GM12878 (cell line): ENCODE data around the gene TRMT1. TPM values are rescaled to one million over a fixed set of nuclear protein-coding genes. Genes with fewer than 3 reads are reported as not detected.
A peak's percentile ranks its signal among the peaks of the same experiment; 100 is the strongest.

Experiments
- ATAC-seq: fragments of 200-7000 bp; cut with Tn5 transposase; 3 replicates; pipeline ENCODE4 v1.9.1; 2020; ENCODE audit warnings: mild to moderate bottlenecking, moderate library complexity
- BruUV-seq: library from RNA; stranded (reverse); fragments of 400-500 nt; replicated peaks from 2 replicates; lab custom pipeline; 2021; lab: Mats Ljungman, UMichigan
- CTCF ChIA-PET: fragments of 300-600 bp; sonication (Branson Sonifier 250); formaldehyde crosslinking; extraction: SDS; loops from one replicate; lab custom pipeline; 2021; ENCODE audit warnings: inconsistent platforms; lab: Yijun Ruan, JAX
- POLR2A ChIA-PET: fragments of 350-600 bp; formaldehyde crosslinking; extraction: SDS; loops from one replicate; lab custom pipeline; 2021; ENCODE audit warnings: inconsistent platforms; lab: Charles Lee
- RAD21 ChIA-PET: fragments of 300-600 bp; sonication (Branson Sonifier 250); formaldehyde crosslinking; loops from one replicate; lab custom pipeline; 2023; ENCODE audit warnings: antibody characterized with exemption; ENCODE audit not compliant: unreplicated experiment; lab: Charles Lee
- SMC1A ChIA-PET: fragments of 300-600 bp; sonication (Branson Sonifier 250); formaldehyde crosslinking; loops from one replicate; lab custom pipeline; 2023; ENCODE audit not compliant: unreplicated experiment, uncharacterized antibody; lab: Charles Lee
- DNase-seq: peaks from one replicate; pipeline ENCODE4 v3.0.0-alpha.2; 2011; ENCODE audit warnings: low read depth, low spot score
- FAIRE-seq: peaks from 3 replicates; lab custom pipeline; 2011; peaks lifted over from hg19 to GRCh38; lab: Jason Lieb, UNC
- H2AFZ ChIP-seq: 2 replicates; pipeline ENCODE4 v1.6.0; 2011; ENCODE audit warnings: low read depth, low read length, control low read depth; ENCODE audit not compliant: control insufficient read depth
- H3K27ac ChIP-seq: 2 replicates; pipeline ENCODE4 v1.5.1; 2011; ENCODE audit warnings: control low read depth; ENCODE audit not compliant: control insufficient read depth, insufficient read depth
- H3K27me3 ChIP-seq, 2 experiments: replicated peaks in 1 of 2; 2 replicates each; pipeline versions ENCODE4 v1.6.0 to v1.6.1; 2011; ENCODE audit warnings: low read length in 1 of 2; ENCODE audit not compliant: control insufficient read depth in 2 of 2, insufficient read depth in 2 of 2
- H3K36me3 ChIP-seq, 2 experiments: 2 replicates each; pipeline ENCODE4 v1.5.1; 2011; ENCODE audit warnings: low read length in 1 of 2; ENCODE audit not compliant: control insufficient read depth in 2 of 2, insufficient read depth in 2 of 2
- H3K4me1 ChIP-seq: 2 replicates; pipeline ENCODE4 v1.6.1; 2011; ENCODE audit warnings: mild to moderate bottlenecking, low read length, moderate library complexity, mixed read lengths; ENCODE audit not compliant: control insufficient read depth, insufficient read depth
- H3K4me2 ChIP-seq: 2 replicates; pipeline ENCODE4 v1.6.0; 2011; ENCODE audit warnings: control low read depth; ENCODE audit not compliant: control insufficient read depth, insufficient read depth
- H3K4me3 ChIP-seq: fragments of 200-600 bp; sonication (generic); 2 replicates; pipeline ENCODE4 v1.5.1; 2016
- H3K79me2 ChIP-seq: 2 replicates; pipeline ENCODE4 v1.6.0; 2011; ENCODE audit warnings: low read length; ENCODE audit not compliant: control insufficient read depth, insufficient read depth
- H3K9ac ChIP-seq: 2 replicates; pipeline ENCODE4 v1.8.0; 2011; ENCODE audit warnings: low read length, control low read depth, mixed read lengths; ENCODE audit not compliant: control insufficient read depth, insufficient read depth
- H3K9me3 ChIP-seq: replicated peaks from 3 replicates; pipeline ENCODE4 v1.5.1; 2011; ENCODE audit warnings: mild to moderate bottlenecking, low read length; ENCODE audit not compliant: control insufficient read depth, insufficient read depth
- H4K20me1 ChIP-seq: 2 replicates; pipeline ENCODE4 v1.6.0; 2011; ENCODE audit not compliant: control insufficient read depth, insufficient read depth
- BHLHE40 ChIP-seq, 2 experiments: fragments of 450-650 bp in 1 of 2; IDR thresholded peaks; 2 replicates each; pipeline ENCODE4 v1.6.1; 2011 to 2017; ENCODE audit warnings: low read depth in 2 of 2, borderline replicate concordance in 1 of 2, improper control_type of control experiment in 1 of 2, low read length in 1 of 2, mild to moderate bottlenecking in 1 of 2
- HCFC1 ChIP-seq: fragments of 150-350 bp; IDR thresholded peaks from 2 replicates; pipeline ENCODE4 v1.6.1; 2014; ENCODE audit warnings: low read length
- HDGF ChIP-seq: fragments of 450-650 bp; IDR thresholded peaks from 2 replicates; pipeline ENCODE4 v1.6.1; 2016; ENCODE audit warnings: antibody characterized with exemption
- NFYA ChIP-seq: IDR thresholded peaks from 2 replicates; pipeline ENCODE4 v1.6.1; 2011; ENCODE audit warnings: low read depth, mild to moderate bottlenecking, low read length, improper control_type of control experiment, borderline replicate concordance
- NRF1 ChIP-seq: conservative IDR thresholded peaks from 2 replicates; pipeline ENCODE4 v1.6.1; 2011; ENCODE audit warnings: mild to moderate bottlenecking, low read depth, low read length, improper control_type of control experiment
- POLR2A ChIP-seq: IDR thresholded peaks from 2 replicates; pipeline ENCODE4 v1.6.1; 2011; ENCODE audit warnings: low read depth, mild to moderate bottlenecking, low read length
- RUNX3 ChIP-seq: IDR thresholded peaks from 2 replicates; pipeline ENCODE4 v1.6.1; 2012; ENCODE audit warnings: low read length, inconsistent platforms
- SPI1 ChIP-seq: IDR thresholded peaks from 2 replicates; pipeline ENCODE4 v1.6.1; 2011; ENCODE audit warnings: low read depth, mild to moderate bottlenecking, low read length, moderate library complexity, borderline replicate concordance; ENCODE audit not compliant: insufficient read depth
- STAT1 ChIP-seq: fragments of 450-650 bp; conservative IDR thresholded peaks from 2 replicates; pipeline ENCODE4 v1.6.1; 2014; ENCODE audit warnings: antibody characterized with exemption, mild to moderate bottlenecking
- ZNF24 ChIP-seq: fragments of 450-650 bp; IDR thresholded peaks from 2 replicates; pipeline ENCODE4 v1.6.1; 2017; ENCODE audit warnings: antibody characterized with exemption, mild to moderate bottlenecking
- WGBS: methylation state at CpG from one replicate; pipeline ENCODE4 v1.1.6; 2016; ENCODE audit warnings: low lambda C conversion rate; ENCODE audit not compliant: insufficient replicate concordance, insufficient coverage; ENCODE audit errors: missing lambda C conversion rate; 5-methylcytosine and 5-hydroxymethylcytosine counted together
- in situ Hi-C: fragments of 300-500 bp; cut with MboI; formaldehyde crosslinking; loops from 9 replicates; pipeline ENCODE4 v1.14.3; 2018; ENCODE audit warnings: mixed read lengths
- intact Hi-C: fragments of 100-400 bp; cut with micrococcal nuclease; formaldehyde crosslinking; loops from one replicate; pipeline ENCODE4 v1.14.2; 2022; ENCODE audit not compliant: unreplicated experiment
- polyA plus RNA-seq, 11 experiments: library from polyadenylated mRNA; depleted of rRNA in 4 of 11; unstranded in 6 of 11; stranded (reverse) in 5 of 11; fragments of >200 nt; fragmentation: Nextera tagmentation in 4 of 11; fragmentation: Illumina TruSeq in 1 of 11; extraction: Ambion mirVana in 4 of 11; extraction: Trizol in 1 of 11; gene quantifications; 1 replicate in 1 of 11; 2 replicates in 10 of 11; pipeline versions ENCODE4 v1.2.1 to v1.2.3, GENCODE V29; 2011 to 2016; ENCODE audit warnings: inconsistent platforms in 2 of 11, missing spikeins in 2 of 11, low read depth in 1 of 11
- total RNA-seq, 4 experiments: library from RNA; depleted of rRNA in 3 of 4; stranded (reverse); fragments of >200 nt in 3 of 4; fragmentation: Illumina TruSeq in 1 of 4; extraction: Trizol in 1 of 4; gene quantifications; 2 replicates each; pipeline versions ENCODE4 v1.2.1 to v1.2.3, GENCODE V29; 2013 to 2021

TRMT1 gene
- total and polyA plus RNA-seq, 10 of the 15 experiments (the other 5 are each of a cell fraction or from before 2014, with no cell fraction given), result 3.4 to 68.8 (median 34.8) TPM

DNA sequence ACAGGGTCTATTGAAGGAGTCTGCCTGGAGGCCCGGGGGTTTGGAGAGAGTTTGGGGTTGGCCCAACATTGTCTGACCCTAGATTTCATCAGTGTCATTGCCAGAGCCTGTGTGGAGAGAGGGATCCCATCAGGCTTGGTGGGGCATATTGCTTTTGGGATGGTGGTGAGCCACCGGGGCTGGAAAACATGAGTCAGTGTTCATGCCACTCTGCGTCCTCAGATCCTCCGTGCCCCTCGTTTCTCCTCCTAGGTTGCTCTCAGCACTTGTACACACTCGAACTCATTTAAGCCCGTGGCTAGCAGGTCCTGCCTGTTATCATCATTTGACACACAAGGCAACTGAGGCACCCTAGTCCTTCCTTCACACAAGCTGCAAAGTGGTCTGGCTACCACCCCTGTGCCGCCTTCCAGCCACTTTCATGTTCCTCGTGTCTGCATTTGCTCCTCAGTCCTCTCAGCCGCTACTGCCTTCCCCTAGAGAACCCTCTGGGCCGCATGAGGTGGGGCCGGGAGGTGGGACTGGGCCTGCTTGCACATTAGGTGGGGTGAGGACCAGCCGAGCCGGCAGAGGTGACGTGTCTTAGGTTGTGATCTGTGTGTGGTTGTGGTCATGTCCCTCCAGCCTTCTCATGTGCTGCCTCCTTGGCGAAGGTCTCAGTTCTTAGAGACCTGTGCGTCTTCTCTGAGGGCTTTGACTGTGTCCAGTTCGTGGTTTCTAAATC, 5.2 kb upstream of the TRMT1 start:
- Histone ChIP-seq H3K27ac (no peak overlapping the region; the same call in 1 of the 2 replicates), H3K4me2 (peak overlapping the region; percentile 65), H3K9me3 (no peaks in the 10 kb centered on the region), H2AFZ (no peak overlapping the region), H3K79me2 (peaks cover 55% of the 10 kb centered on the region), H3K9ac (peak overlapping the region; percentile 28; the same call in 1 of the 2 replicates), H3K27me3 (no peaks in the 10 kb centered on the region), H3K4me3 (peak overlapping the region; percentile 46; the same call in 1 of the 2 replicates), H3K4me1 (peaks cover 23% of the 10 kb centered on the region), H4K20me1 (peaks cover 10% of the 10 kb centered on the region), H3K36me3 (peaks cover 5 to 7% of the 10 kb centered on the region in 2 experiments)
- CTCF ChIA-PET, result interaction anchor here (1.3 to 3.0 kb wide), 2 partner anchors 17 to 28 kb away, joined by 3 to 13 read pairs; partner anchors contain the start of genes IER2 and STX10
- 25% methylated on average over 18 of the region's 18 CpGs for WGBS
- in situ Hi-C loops (no loop called here), intact Hi-C loops (no loop called here)
- TF ChIP-seq NRF1 (no peak), POLR2A (peak; percentile 13; the same call in 1 of the 2 replicates), BHLHE40 (IDR thresholded peaks at IDR 0.05; ENCODE audit: borderline replicate concordance in 1 of 2, low read depth in 2 of 2, low read length in 1 of 2) (peak; percentile 18 to 62; a peak in 1 of 4 replicates), HCFC1 (no peak), RUNX3 (peak; percentile 56), ZNF24 (no peak), STAT1 (no peak), NFYA (no peak), HDGF (peak; percentile 56; the same call in 1 of the 2 replicates), SPI1 (no peak)
- peak; percentile 68 for ATAC-seq
- FAIRE-seq, result peak; percentile 35
- RAD21 ChIA-PET, result no interaction called here
- POLR2A ChIA-PET, result no interaction called here
- BruUV-seq, result no TSS peak
- SMC1A ChIA-PET, result no interaction called here
- no peak for DNase-seq
